ENCODE data around the gene ZNF652.

ZNF652 gene

GRCh38 chr17:49388290-49388640, 26.2 kb upstream of the ZNF652 start (continued):
- TF ChIP-seq ZFP30 (CRISPR knock-in tag; IDR thresholded peaks at IDR 0.05) = no peak
- no peak for TF ChIP-seq ARNTL (CRISPR knock-in tag; IDR thresholded peaks at IDR 0.05; ENCODE audit: borderline replicate concordance, low read depth)
- TF ChIP-seq ZNF70 (CRISPR knock-in tag; IDR thresholded peaks at IDR 0.05) = no peak
- no peak for TF ChIP-seq ESRRG (CRISPR knock-in tag; IDR thresholded peaks at IDR 0.05)
- TF ChIP-seq SNAI2 (CRISPR knock-in tag; IDR thresholded peaks at IDR 0.05) = no peak
- TF ChIP-seq OSR1 (CRISPR knock-in tag; IDR thresholded peaks at IDR 0.05) = no peak
- TF ChIP-seq TOX (CRISPR knock-in tag; IDR thresholded peaks at IDR 0.05; ENCODE audit: borderline replicate concordance) = no peak

GRCh38 chr17:49387498-49388289, 25.6 kb upstream of the ZNF652 start:
- ATAC-seq = no peak
- TF ChIP-seq TSHZ2 (CRISPR knock-in tag; IDR thresholded peaks at IDR 0.05) (no peak), ZC3H10 (CRISPR knock-in tag; IDR thresholded peaks at IDR 0.05) (no peak), ZNF8 (CRISPR knock-in tag; IDR thresholded peaks at IDR 0.05) (no peak)

- TF ChIP-seq PATZ1 (CRISPR knock-in tag; IDR thresholded peaks at IDR 0.05; ENCODE audit: borderline replicate concordance) (no peak), SNAI2 (CRISPR knock-in tag; IDR thresholded peaks at IDR 0.05) (no peak), GLIS3 (CRISPR knock-in tag; IDR thresholded peaks at IDR 0.05) (no peak), PPARA (CRISPR knock-in tag; IDR thresholded peaks at IDR 0.05; ENCODE audit: borderline replicate concordance) (no peak), ESRRG (CRISPR knock-in tag; IDR thresholded peaks at IDR 0.05) (no peak), POU6F1 (CRISPR knock-in tag; IDR thresholded peaks at IDR 0.05; ENCODE audit: borderline replicate concordance, low read depth) (no peak), TOX (CRISPR knock-in tag; IDR thresholded peaks at IDR 0.05; ENCODE audit: borderline replicate concordance) (no peak), CSRNP3 (CRISPR knock-in tag; IDR thresholded peaks at IDR 0.05) (no peak), TSHZ2 (CRISPR knock-in tag; IDR thresholded peaks at IDR 0.05) (no peak), ZC3H10 (CRISPR knock-in tag; IDR thresholded peaks at IDR 0.05) (no peak), RARB (CRISPR knock-in tag; IDR thresholded peaks at IDR 0.05) (no peak), ISL1 (CRISPR knock-in tag; IDR thresholded peaks at IDR 0.05) (no peak), OSR1 (CRISPR knock-in tag; IDR thresholded peaks at IDR 0.05) (no peak), BACH2 (CRISPR knock-in tag; IDR thresholded peaks at IDR 0.05; ENCODE audit: borderline replicate concordance) (no peak), ARNTL (CRISPR knock-in tag; IDR thresholded peaks at IDR 0.05; ENCODE audit: borderline replicate concordance, low read depth) (no peak)
- ATAC-seq = no peak
These were observed 24.3 kb upstream of the ZNF652 start for GRCh38 chr17:49386373-49386772.
